ENCODE measurements around the gene ZFPL1. TPM values are rescaled to one million over a fixed set of nuclear protein-coding genes. Genes with fewer than 3 reads are reported as not detected.
A peak's percentile ranks its signal among the peaks of the same experiment; 100 is the strongest.

ZFPL1 gene
- total and polyA plus RNA-seq, 4 donors, result 12.3 to 19.2 (median 16.3) TPM

GRCh38 chr11:65095427-65095826, 11.4 kb downstream of the ZFPL1 start:
- Histone ChIP-seq H3K9ac (ENCODE audit: low read depth in 1 of 2, low read length in 2 of 2) (no peak overlapping the region), H3K4me3 (ENCODE audit: low read depth in 1 of 3, low read length in 3 of 3) (no peak overlapping the region)
- 79% methylated on average over 22 of the region's 22 CpGs for WGBS

GRCh38 chr11:65095974-65096806, 12.2 kb downstream of the ZFPL1 start, which contains the start of gene VPS51:
VPS51 (plus strand) TSS chr11:65096214; CDS start chr11:65096251, 37 bp downstream.
- Histone ChIP-seq H3K4me1 (ENCODE audit: control insufficient read depth in 4 of 4, insufficient read depth in 4 of 4, low read length in 3 of 4) (peaks cover 2 to 18% (median 17%) of the 10 kb centered on the region in 4 donors), H3K27ac (ENCODE audit: low read depth in 1 of 2, low read length in 2 of 2) (peak within 1 kb of the TSS; percentile 82 to 88), H3K36me3 (ENCODE audit: control insufficient read depth in 4 of 4, insufficient read depth in 3 of 4, low read depth in 1 of 4, low read length in 3 of 4) (peaks cover 0 to 6% (median 0%) of the 10 kb centered on the region in 4 donors), H3K9ac (ENCODE audit: low read depth in 1 of 2, low read length in 2 of 2) (peak within 1 kb of the TSS; percentile 31 to 55), H3K27me3 (ENCODE audit: control insufficient read depth in 4 of 4, insufficient read depth in 4 of 4, low read length in 3 of 4) (no peaks in the 10 kb centered on the region), H3K9me3 (ENCODE audit: control insufficient read depth in 4 of 4, low read length in 3 of 4) (no peaks in the 10 kb centered on the region), H3K4me3 (ENCODE audit: low read depth in 1 of 3, low read length in 3 of 3) (peak within 1 kb of the TSS; percentile 72 to 85 (median 80))
- under 1% methylated on average over 52 of the region's 52 CpGs for WGBS
- peak; percentile 94 for DNase-seq (ENCODE audit: low spot score)
- TF ChIP-seq SP1 (IDR thresholded peaks at IDR 0.05) (peak; percentile 70), NR2F2 (IDR thresholded peaks at IDR 0.05) (peak; percentile 62), CTCF (IDR thresholded peaks at IDR 0.05; ENCODE audit: low read depth, low read length, missing input control) (no peak), JUND (IDR thresholded peaks at IDR 0.05) (peak in 1 of 2 donors; percentile 51), FOXA1 (IDR thresholded peaks at IDR 0.05) (peak; percentile 72), RAD21 (IDR thresholded peaks at IDR 0.05) (peak in 1 of 2 donors; percentile 34), HNF4A (conservative IDR thresholded peaks at IDR 0.05) (peak; percentile 66 to 76), GABPA (IDR thresholded peaks at IDR 0.05 in 1 of 2, conservative IDR thresholded peaks at IDR 0.05 in 1 of 2) (peak; percentile 96 to 98), EGR1 (IDR thresholded peaks at IDR 0.05; ENCODE audit: low read depth in 2 of 2) (peak; percentile 21 to 31), ATF3 (IDR thresholded peaks at IDR 0.05) (peak; percentile 63)

More at GRCh38 chr11:65095427-65095826, 11.4 kb downstream of the ZFPL1 start:
- no peak overlapping the region for H3K27ac ChIP-seq (ENCODE audit: low read depth in 1 of 2, low read length in 2 of 2)
- TF ChIP-seq RAD21 (IDR thresholded peaks at IDR 0.05) (no peak), HNF4A (conservative IDR thresholded peaks at IDR 0.05) (no peak), EGR1 (IDR thresholded peaks at IDR 0.05; ENCODE audit: low read depth in 2 of 2) (no peak), FOXA1 (IDR thresholded peaks at IDR 0.05) (no peak), CTCF (IDR thresholded peaks at IDR 0.05; ENCODE audit: low read depth, low read length, missing input control) (no peak), JUND (IDR thresholded peaks at IDR 0.05) (no peak), RXRA (IDR thresholded peaks at IDR 0.05) (no peak), ATF3 (IDR thresholded peaks at IDR 0.05) (no peak), YY1 (IDR thresholded peaks at IDR 0.05) (no peak), SP1 (IDR thresholded peaks at IDR 0.05) (no peak), GABPA (IDR thresholded peaks at IDR 0.05 in 1 of 2, conservative IDR thresholded peaks at IDR 0.05 in 1 of 2) (no peak), ZBTB33 (IDR thresholded peaks at IDR 0.05) (no peak), HNF4G (IDR thresholded peaks at IDR 0.05) (no peak)
- no peak for DNase-seq (ENCODE audit: low spot score)
- no peaks in the 10 kb centered on the region for H3K27me3 ChIP-seq (ENCODE audit: control insufficient read depth in 4 of 4, insufficient read depth in 4 of 4, low read length in 3 of 4)
- H3K4me1 ChIP-seq (ENCODE audit: control insufficient read depth in 4 of 4, insufficient read depth in 4 of 4, low read length in 3 of 4), result peaks cover 2 to 15% (median 12%) of the 10 kb centered on the region in 4 donors
- H3K36me3 ChIP-seq (ENCODE audit: control insufficient read depth in 4 of 4, insufficient read depth in 3 of 4, low read depth in 1 of 4, low read length in 3 of 4), result peaks cover 0 to 6% (median 0%) of the 10 kb centered on the region in 4 donors
- H3K9me3 ChIP-seq (ENCODE audit: control insufficient read depth in 4 of 4, low read length in 3 of 4), result no peaks in the 10 kb centered on the region
